ENCODE results near the gene C2orf92. TPM values are rescaled to one million over a fixed set of nuclear protein-coding genes. Genes with fewer than 3 reads are reported as not detected.
A peak's percentile ranks its signal among the peaks of the same experiment; 100 is the strongest.
"Not testable (repeated sequence)": the region's sequence is repeated elsewhere in the genome, so short reads cannot be mapped to it uniquely, and the experiment has no call there.

C2orf92 gene
- 3.3 TPM for total RNA-seq

GRCh38 chr2:97669448-97669847 lies at the start of gene C2orf92:
Gene C2orf92, plus strand, starts transcription at chr2:97669713. Its CDS starts 76 bp downstream, at chr2:97669789.
- DNase-seq (ENCODE audit: low spot score in 2 of 2) (no peak), FAIRE-seq (no peak)

- not testable (repeated sequence) for FAIRE-seq; DNase-seq (ENCODE audit: low spot score in 2 of 2)
Observed at GRCh38 chr2:97620492-97620891, 49.0 kb upstream of the C2orf92 start.

- FAIRE-seq; DNase-seq (ENCODE audit: low spot score in 2 of 2): not testable (repeated sequence)
Observed at GRCh38 chr2:97622976-97623375, 46.5 kb upstream of the C2orf92 start.

GRCh38 chr2:97625354-97626048 lies 44.0 kb upstream of the C2orf92 start:
- not testable (repeated sequence) for DNase-seq (ENCODE audit: low spot score in 2 of 2); FAIRE-seq

GRCh38 chr2:97626049-97626430 lies 43.5 kb upstream of the C2orf92 start:
- FAIRE-seq; DNase-seq (ENCODE audit: low spot score in 2 of 2): not testable (repeated sequence)

DNA sequence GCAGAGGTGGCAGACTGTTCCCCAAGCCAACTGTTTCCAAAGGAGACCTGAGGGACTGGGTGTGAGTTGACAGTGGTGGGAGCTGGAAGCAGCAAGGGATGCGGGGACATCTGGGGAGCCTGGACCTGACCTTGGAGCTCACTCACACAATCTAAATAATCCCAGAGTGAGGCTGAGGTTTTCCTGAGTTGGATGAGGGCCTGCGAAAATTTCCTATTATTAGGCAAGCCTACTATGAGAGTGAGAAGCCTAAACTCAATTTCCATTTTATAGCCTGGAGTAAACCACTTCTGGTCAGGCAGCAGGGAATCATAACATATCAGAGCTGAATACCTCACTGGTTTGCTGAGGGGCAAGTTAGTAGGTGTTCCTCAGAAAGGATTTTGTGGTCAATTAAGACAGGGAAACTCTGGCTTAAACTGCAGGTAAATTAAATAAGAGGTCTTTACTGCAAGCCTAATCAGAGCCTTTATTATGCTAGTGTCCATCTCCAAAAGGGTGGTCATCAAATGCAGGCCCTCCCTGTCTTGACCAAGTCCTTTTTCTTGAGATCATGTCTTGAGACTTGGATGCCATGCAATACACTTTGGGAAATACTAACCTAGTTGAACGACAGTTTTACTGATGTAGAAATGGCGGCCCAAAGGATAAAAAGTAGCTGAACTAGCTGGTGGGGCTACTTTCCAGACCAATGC lies 25.3 kb upstream of the C2orf92 start:
- no peak for FAIRE-seq
- no peak for DNase-seq (ENCODE audit: low spot score in 2 of 2)

- FAIRE-seq (no peak), DNase-seq (ENCODE audit: low spot score in 2 of 2) (no peak)
Observed at GRCh38 chr2:97645112-97645694, 24.3 kb upstream of the C2orf92 start.

- peak; percentile 96 to 99 for DNase-seq (ENCODE audit: low spot score in 2 of 2)
- FAIRE-seq = no peak
Observed at GRCh38 chr2:97645695-97646629, 23.6 kb upstream of the C2orf92 start, which contains the start of gene COX5B. Gene COX5B, plus strand, starts transcription at chr2:97646062. Its CDS starts 25 bp downstream, at chr2:97646087.

DNA sequence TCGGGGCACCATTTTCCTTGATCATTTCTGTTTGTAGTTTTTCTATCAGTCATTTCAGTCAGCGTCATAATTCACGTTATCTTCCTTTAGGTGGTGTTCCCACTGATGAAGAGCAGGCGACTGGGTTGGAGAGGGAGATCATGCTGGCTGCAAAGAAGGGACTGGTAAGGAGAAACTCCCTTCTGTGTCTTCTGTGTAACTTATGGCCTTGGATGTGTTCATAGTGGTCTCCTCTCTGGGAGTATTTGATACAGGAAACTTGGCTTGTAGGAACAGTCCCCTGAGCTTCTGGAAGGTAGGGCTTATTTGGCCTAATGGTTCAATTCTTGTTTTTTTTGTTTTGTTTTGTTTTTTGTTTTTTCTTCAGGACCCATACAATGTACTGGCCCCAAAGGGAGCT lies 22.5 kb upstream of the C2orf92 start:
- DNase-seq (ENCODE audit: low spot score in 2 of 2) (peak in 1 of 2 donors; percentile 6), FAIRE-seq (no peak)

DNA sequence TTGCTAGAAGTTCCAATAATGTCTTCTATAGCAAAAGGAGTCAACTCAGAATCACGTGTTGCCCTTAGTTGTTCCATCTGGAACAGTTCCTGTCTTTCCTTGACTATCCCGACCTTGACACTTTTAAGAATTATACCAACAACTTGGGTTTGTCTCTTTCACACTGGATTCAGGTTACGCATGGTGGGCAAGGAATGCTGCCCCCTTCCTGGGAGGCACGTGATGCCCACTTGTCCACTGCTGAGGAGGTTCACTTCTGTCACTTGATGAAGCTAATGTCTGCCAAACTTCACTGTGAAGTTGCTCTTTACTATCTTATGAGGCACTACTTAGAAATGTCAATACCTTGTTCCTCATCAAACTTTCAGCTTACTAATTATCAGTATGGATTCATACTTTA lies 18.4 kb upstream of the C2orf92 start:
- DNase-seq (ENCODE audit: low spot score in 2 of 2) = peak in 1 of 2 donors; percentile 0
- FAIRE-seq = no peak

DNA sequence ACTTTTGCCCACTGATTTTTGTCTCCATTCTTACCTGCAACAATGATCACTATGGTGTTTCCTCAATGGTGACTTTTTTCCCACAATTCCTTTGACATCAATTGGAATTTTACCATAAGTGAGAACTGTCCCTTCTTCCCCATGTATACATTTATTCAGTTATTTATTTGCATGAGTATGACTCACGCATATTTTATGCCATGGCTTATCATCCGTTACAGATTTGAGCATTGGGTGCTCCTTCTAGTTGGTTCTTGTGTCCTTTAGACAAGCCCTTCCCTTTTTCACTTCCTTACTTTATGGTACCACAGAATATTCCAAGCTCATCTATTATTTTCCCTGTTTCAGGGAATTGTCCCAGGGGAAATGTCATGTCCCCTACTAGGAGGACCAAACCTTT lies 16.0 kb upstream of the C2orf92 start:
- DNase-seq (ENCODE audit: low spot score in 2 of 2) (no peak), FAIRE-seq (no peak)

DNA sequence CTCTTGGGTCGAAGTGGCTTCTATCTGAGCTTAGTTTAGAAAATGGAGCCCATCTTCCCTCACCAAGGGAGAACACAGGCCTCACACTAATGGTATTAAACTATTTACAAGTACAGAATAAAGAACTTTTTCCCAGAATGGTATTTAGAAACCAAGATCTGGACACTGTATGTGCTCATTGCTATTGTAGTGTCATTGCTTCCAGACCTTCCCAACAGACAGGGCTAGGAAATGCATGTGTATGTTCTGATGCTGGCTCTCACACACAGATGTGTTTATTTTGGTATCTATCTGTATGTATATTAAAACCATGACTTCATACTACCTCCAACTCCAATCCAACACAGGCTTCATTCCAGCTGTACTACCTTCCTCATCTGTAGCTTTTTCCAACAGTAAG lies 15.6 kb upstream of the C2orf92 start:
- no peak for FAIRE-seq
- DNase-seq (ENCODE audit: low spot score in 2 of 2) = no peak

DNA sequence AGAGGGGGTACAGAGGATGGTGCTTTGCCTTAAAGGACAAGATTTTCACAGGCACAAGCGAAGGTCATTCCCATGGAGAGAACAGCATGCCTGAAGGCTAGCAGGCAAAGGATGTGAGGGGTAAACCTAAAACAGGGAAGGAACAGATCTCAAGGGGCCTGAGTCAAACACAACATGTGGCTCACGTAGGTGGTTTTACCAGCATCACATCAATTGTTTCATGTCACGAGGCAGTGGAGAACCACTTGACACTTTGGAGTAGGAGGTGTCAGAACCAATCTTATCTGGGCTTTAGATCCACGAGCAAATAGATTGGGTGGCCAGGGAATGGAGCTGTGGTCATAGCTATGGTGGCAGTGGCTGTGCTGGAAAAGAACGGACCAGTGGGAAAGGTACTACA lies 15.2 kb upstream of the C2orf92 start:
- FAIRE-seq (no peak), DNase-seq (ENCODE audit: low spot score in 2 of 2) (no peak)

DNA sequence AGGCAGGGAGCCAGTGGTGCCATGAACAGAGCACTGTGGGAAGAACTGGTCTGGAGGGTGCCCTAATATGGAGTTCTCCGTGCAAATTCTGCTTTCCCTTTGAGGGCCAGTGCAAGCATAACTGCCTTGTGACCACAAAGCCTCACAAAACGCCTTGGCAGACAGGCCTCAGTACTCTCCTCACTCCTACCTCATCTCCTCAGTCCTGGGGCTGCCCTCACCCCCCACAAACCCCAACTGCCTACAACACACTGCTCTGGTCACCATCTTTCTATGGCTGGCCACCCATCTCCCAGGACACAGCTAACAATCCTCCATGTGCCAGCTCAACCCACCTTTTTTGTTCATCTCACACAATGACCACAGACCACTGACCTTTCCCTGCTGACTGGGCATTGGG lies 14.7 kb upstream of the C2orf92 start:
- FAIRE-seq = no peak
- DNase-seq (ENCODE audit: low spot score in 2 of 2) = no peak

DNA sequence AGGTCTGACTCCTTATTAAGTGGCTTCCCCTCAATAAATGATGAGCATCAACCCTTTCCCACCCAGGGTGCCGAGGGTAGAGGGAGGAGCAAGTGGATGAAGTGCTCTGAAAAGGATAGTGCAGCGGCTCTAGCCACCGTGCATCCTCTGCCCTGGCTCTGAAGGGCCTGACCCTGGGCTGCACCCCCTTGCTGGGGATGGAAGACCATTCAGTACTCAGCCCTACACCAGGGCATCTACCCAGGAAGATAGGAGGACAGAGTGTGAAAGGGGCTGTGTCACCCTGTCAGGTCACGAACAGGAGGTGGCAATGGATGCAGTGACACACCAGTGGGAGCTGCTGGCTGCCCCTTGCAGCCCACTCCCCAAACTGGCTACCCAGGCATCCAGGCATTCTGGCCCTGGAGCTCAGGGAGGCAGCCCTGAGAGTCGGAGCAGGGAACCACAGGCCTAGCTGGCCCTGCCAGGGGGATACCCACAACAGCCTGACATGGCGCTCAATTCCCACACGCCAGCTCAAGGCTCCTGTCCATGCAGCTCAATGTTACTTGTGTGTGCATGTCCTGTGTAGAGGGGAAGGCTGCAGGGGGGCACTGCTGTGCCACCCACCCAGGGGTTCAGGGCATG lies 13.3 kb upstream of the C2orf92 start:
- no peak for FAIRE-seq
- DNase-seq (ENCODE audit: low spot score in 2 of 2) = no peak

DNA sequence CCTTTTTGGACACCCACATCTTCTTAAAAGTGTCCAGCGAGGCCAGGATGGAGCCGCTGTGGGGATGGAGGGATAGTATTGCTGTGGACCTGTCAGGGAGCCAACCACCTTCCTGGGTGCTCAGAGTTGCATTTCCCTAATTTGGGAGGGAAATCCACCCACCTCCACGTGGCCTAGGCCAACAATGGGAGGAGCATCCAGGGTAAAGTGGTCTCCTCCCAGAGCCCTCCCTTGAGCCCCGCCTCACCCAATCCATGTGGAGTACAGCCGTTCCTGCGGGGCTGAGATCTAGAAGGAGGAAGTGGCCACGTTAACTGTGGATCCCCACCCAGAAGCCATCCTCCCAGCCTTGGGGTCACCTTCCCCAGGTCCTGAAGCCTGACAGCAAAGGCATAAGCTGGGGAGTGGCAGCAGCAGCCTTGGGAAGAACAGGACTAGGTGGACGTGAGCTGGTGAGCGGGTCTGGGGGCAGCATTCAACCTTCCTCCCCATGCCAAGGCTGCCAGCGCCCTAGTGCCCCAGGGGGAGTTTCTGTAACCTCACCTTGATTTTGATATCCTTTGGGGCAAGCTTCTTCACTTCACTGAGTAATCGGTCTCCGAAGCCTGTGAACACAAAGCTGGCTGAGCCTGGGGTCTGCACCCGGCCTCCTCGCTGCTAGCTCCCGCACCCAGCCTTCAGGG lies 12.5 kb upstream of the C2orf92 start:
- no peak for FAIRE-seq
- DNase-seq (ENCODE audit: low spot score in 2 of 2) = no peak

DNA sequence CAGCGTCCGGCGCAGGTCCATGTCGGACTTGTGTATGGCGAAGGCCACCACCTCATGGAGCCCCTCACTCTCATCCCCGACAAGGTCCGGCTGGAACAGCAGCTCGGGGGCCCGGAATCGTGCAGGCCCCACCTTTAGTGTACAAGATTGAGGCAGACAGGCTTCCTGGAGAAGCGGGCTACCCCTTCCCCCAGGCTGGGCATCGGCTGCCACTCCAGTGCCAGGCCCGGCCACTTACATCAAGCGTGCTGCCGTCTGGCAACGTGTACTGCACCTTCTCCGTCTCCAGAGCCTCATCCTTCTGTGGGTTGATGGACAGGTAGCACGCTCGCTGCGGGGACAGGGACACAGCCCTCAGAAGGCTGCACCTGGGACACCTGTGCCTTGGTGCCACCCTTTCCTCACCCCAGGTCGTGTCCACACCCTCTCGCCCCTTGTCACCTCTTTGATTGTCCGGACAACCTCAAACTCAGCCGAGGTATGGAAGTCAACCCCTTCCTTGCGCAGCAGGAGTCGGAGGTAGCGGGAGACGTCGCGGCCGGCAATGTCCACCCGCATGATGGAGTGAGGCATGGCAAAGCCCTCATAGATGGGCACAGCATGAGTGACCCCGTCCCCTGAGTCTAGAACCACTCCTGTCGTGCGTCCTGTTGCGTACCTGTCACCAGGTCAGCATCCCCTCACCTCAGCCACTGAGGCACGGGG lies 11.4 kb upstream of the C2orf92 start:
- FAIRE-seq (no peak), DNase-seq (ENCODE audit: low spot score in 2 of 2) (no peak)

DNA sequence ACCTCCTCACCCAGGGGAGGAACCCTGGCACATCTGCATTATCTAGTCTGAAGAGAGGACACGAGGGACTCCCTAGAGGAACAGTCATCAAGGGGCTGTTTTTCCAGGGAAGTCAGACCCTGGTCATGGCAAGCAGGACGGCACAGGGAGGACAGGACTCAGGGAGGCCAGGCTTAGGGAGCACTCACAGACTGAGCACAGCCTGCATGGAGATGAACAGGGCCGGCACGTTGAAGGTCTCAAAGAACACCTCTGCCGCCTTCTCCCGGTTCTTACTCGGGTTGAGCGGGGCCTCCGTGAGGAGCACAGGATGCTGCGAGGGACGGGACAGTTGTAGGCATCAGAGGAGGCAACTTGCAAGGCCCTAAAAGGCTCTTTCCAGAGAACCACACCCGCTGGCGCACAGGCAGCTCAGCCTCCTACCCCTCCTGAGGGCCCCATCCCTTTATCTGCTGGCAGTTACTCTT lies 10.8 kb upstream of the C2orf92 start:
- DNase-seq (ENCODE audit: low spot score in 2 of 2) (no peak), FAIRE-seq (no peak)

Data from frontal cortex (tissue), 4 donors.